CD14-positive monocyte (primary cell): ENCODE data around the gene GRK6. TPM values are rescaled to one million over a fixed set of nuclear protein-coding genes. Genes with fewer than 3 reads are reported as not detected.
A peak's percentile ranks its signal among the peaks of the same experiment; 100 is the strongest.

ENCODE experiments used
- DNase-seq, 3 donors: peaks; one replicate each; pipeline ENCODE4 v3.0.0-alpha.2; 2011 to 2022
- H2AFZ ChIP-seq: 2 replicates; pipeline ENCODE4 v1.6.0; 2012; ENCODE audit warnings: mild to moderate bottlenecking, low read depth, low read length, inconsistent platforms; ENCODE audit not compliant: insufficient read depth, poor library complexity, severe bottlenecking
- H3K27ac ChIP-seq, 2 donors: 1 replicate in 1 of 2; 2 replicates in 1 of 2; pipeline ENCODE4 v1.5.1; 2012 to 2013; ENCODE audit warnings: low read length in 2 of 2, control low read depth in 1 of 2, inconsistent platforms in 1 of 2, low read depth in 1 of 2, mild to moderate bottlenecking in 1 of 2
- H3K27me3 ChIP-seq, 2 donors: one replicate each; pipeline versions ENCODE4 v1.6.0 to v1.6.1; 2011 to 2013; ENCODE audit warnings: low read length in 2 of 2; ENCODE audit not compliant: control insufficient read depth in 2 of 2, insufficient read depth in 2 of 2
- H3K36me3 ChIP-seq, 2 donors: replicated peaks in 1 of 2; 1 replicate in 1 of 2; 2 replicates in 1 of 2; pipeline versions ENCODE4 v1.5.1 to v1.6.1; 2012 to 2013; ENCODE audit warnings: low read length in 2 of 2, control low read depth in 1 of 2, inconsistent platforms in 1 of 2, mild to moderate bottlenecking in 1 of 2; ENCODE audit not compliant: insufficient read depth in 2 of 2, control insufficient read depth in 1 of 2
- H3K4me1 ChIP-seq, 2 donors: 1 replicate in 1 of 2; 2 replicates in 1 of 2; pipeline versions ENCODE4 v1.5.1 to v1.6.1; 2012 to 2013; ENCODE audit warnings: low read length in 2 of 2, control low read depth in 1 of 2, inconsistent platforms in 1 of 2, mild to moderate bottlenecking in 1 of 2, moderate library complexity in 1 of 2; ENCODE audit not compliant: insufficient read depth in 2 of 2, control insufficient read depth in 1 of 2
- H3K4me2 ChIP-seq: replicated peaks from 2 replicates; pipeline ENCODE3; 2012; ENCODE audit warnings: low read length, moderate library complexity, mild to moderate bottlenecking; ENCODE audit not compliant: poor library complexity, severe bottlenecking; ENCODE audit errors: extremely low read depth
- H3K4me3 ChIP-seq, 3 experiments: fragments of 200-600 bp in 1 of 3; sonication (generic) in 1 of 3; replicated peaks in 1 of 3; 1 replicate in 2 of 3; 2 replicates in 1 of 3; pipeline ENCODE4 v1.5.1; 2011 to 2013; ENCODE audit warnings: low read length in 3 of 3, mild to moderate bottlenecking in 3 of 3, control low read depth in 2 of 3, low read depth in 2 of 3, inconsistent platforms in 1 of 3, moderate library complexity in 1 of 3
- H3K79me2 ChIP-seq: 2 replicates; pipeline ENCODE4 v1.6.0; 2012; ENCODE audit warnings: mild to moderate bottlenecking, control low read depth, inconsistent platforms, low read length, moderate library complexity; ENCODE audit not compliant: insufficient read depth
- H3K9ac ChIP-seq: 2 replicates; pipeline ENCODE4 v1.6.0; 2017; ENCODE audit warnings: low read length, mild to moderate bottlenecking; ENCODE audit not compliant: insufficient read depth, poor library complexity, severe bottlenecking
- H3K9me3 ChIP-seq, 2 donors: replicated peaks in 1 of 2; 1 replicate in 1 of 2; 2 replicates in 1 of 2; pipeline versions ENCODE4 v1.5.1 to v1.6.1; 2012 to 2013; ENCODE audit warnings: low read length in 2 of 2, control low read depth in 1 of 2; ENCODE audit not compliant: control insufficient read depth in 1 of 2, insufficient read depth in 1 of 2
- H4K20me1 ChIP-seq: 2 replicates; pipeline ENCODE4 v1.6.0; 2012; ENCODE audit warnings: mild to moderate bottlenecking, low read length, control low read depth, moderate library complexity; ENCODE audit not compliant: insufficient read depth
- H3K27ac Mint-ChIP-seq, 7 donors: one replicate each; pipeline ENCODE4 v1.8.0; 2020; ENCODE audit warnings: mild to moderate bottlenecking in 7 of 7, mixed read lengths in 7 of 7, moderate library complexity in 6 of 7, inconsistent platforms in 2 of 7
- H3K27me3 Mint-ChIP-seq, 3 donors: one replicate each; pipeline ENCODE4 v1.8.0; 2021 to 2022; ENCODE audit warnings: low read depth in 3 of 3, mild to moderate bottlenecking in 3 of 3, mixed read lengths in 3 of 3, moderate library complexity in 3 of 3, inconsistent platforms in 1 of 3
- H3K36me3 Mint-ChIP-seq, 2 donors: one replicate each; pipeline ENCODE4 v1.8.0; 2020; ENCODE audit warnings: mixed read lengths in 2 of 2, inconsistent platforms in 1 of 2, mild to moderate bottlenecking in 1 of 2
- H3K4me1 Mint-ChIP-seq: one replicate; pipeline ENCODE4 v1.8.0; 2020; ENCODE audit warnings: mild to moderate bottlenecking, mixed read lengths
- H3K4me3 Mint-ChIP-seq, 2 donors: one replicate each; pipeline ENCODE4 v1.8.0; 2020; ENCODE audit warnings: mild to moderate bottlenecking in 2 of 2, mixed read lengths in 2 of 2, moderate library complexity in 1 of 2
- H3K9me3 Mint-ChIP-seq, 7 donors: one replicate each; pipeline ENCODE4 v1.8.0; 2020 to 2022; ENCODE audit warnings: mixed read lengths in 7 of 7, mild to moderate bottlenecking in 6 of 7, moderate library complexity in 6 of 7, inconsistent platforms in 2 of 7
- WGBS: methylation state at CpG from one replicate; pipeline ENCODE4 v1.1.5; 2013; ENCODE audit warnings: missing lambda C conversion rate; ENCODE audit not compliant: insufficient coverage; 5-methylcytosine and 5-hydroxymethylcytosine counted together
- intact Hi-C, 2 donors: fragments of 100-400 bp; cut with micrococcal nuclease; formaldehyde crosslinking; loops; one replicate each; pipeline versions ENCODE4 v1.15.0 to v1.15.1; 2023
- polyA plus RNA-seq, 3 donors: library from polyadenylated mRNA; depleted of rRNA in 1 of 3; unstranded in 2 of 3; stranded (reverse) in 1 of 3; fragments of 300-500 nt in 2 of 3; fragments of >200 nt in 1 of 3; fragmentation: Illumina TruSeq in 2 of 3; gene quantifications; 1 replicate in 2 of 3; 2 replicates in 1 of 3; pipeline ENCODE4 v1.2.3, GENCODE V29; 2012 to 2021
- TF ChIP-seq, protein P1 (sequence below): fragments of 200-600 bp; IDR thresholded peaks from one replicate; pipeline ENCODE4 v1.8.0; 2022; ENCODE audit warnings: antibody characterized with exemption, mild to moderate bottlenecking

Gene GRK6
- polyA plus RNA-seq, 3 donors: 41.6 to 101 (median 63.4) TPM

DNA sequence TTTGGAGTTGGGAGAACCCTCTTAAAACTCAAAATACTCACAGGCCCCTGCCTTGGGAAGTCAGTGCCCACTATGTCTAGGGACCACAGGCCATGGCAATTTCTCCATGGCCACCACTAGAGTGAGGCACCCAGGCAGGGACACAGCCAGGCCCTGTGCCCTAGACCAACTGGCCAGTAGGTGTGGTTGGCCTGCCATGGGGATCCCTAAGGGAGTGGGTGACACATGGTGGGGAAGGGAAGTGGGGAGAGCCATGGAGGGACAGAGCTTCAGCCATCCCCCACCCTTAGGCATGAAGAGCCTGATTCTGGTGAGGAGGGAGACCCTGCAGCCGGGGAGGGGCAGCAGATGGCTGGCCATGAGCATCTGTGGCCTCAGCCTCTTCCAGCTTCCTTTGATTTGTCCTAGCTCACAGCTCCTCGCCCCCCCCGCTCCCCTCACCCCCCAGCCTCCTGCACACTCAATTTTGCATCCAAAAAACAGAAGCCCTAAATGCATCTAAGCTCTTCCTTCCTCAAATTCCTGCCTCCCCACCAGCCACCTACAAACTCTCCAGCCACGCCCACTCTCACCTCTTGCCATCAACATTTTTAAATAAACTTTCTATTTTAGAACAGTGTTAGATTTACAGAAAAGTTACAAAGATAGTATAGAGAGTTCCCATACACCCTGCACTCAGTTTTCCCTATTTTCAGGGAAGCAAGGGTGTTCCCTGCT, 48.5 kb downstream of the GRK6 start:
- H3K9me3 ChIP-seq: peaks cover 0 to 11% of the 10 kb centered on the region in 2 donors
- peaks cover 72% of the 10 kb centered on the region for H3K4me1 Mint-ChIP-seq
- H3K9ac ChIP-seq: no peak overlapping the region

GRCh38 chr5:177475563-177476427, 49.3 kb downstream of the GRK6 start:
- intact Hi-C loops: no loop called here
- Histone ChIP-seq H3K4me1 (peaks cover 53 to 77% of the 10 kb centered on the region in 2 donors), H3K36me3 (no peaks in the 10 kb centered on the region), H3K9ac (no peak overlapping the region), H2AFZ (no peak overlapping the region), H3K27me3 (peaks cover 18 to 42% of the 10 kb centered on the region in 2 donors), H3K27ac (no peak overlapping the region), H3K4me2 (no peak overlapping the region), H3K79me2 (no peaks in the 10 kb centered on the region), H4K20me1 (peaks cover 31% of the 10 kb centered on the region), H3K4me3 (no peak overlapping the region), H3K9me3 (peaks cover 0 to 11% of the 10 kb centered on the region in 2 donors)
- peaks cover 0 to 19% (median 4%) of the 10 kb centered on the region in 7 donors for H3K9me3 Mint-ChIP-seq
- 92% methylated on average over 2 of the region's 11 CpGs for WGBS
- H3K4me3 Mint-ChIP-seq: peak overlapping the region in 1 of 2 donors; percentile 86
- TF ChIP-seq, protein P1, sequence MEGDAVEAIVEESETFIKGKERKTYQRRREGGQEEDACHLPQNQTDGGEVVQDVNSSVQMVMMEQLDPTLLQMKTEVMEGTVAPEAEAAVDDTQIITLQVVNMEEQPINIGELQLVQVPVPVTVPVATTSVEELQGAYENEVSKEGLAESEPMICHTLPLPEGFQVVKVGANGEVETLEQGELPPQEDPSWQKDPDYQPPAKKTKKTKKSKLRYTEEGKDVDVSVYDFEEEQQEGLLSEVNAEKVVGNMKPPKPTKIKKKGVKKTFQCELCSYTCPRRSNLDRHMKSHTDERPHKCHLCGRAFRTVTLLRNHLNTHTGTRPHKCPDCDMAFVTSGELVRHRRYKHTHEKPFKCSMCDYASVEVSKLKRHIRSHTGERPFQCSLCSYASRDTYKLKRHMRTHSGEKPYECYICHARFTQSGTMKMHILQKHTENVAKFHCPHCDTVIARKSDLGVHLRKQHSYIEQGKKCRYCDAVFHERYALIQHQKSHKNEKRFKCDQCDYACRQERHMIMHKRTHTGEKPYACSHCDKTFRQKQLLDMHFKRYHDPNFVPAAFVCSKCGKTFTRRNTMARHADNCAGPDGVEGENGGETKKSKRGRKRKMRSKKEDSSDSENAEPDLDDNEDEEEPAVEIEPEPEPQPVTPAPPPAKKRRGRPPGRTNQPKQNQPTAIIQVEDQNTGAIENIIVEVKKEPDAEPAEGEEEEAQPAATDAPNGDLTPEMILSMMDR: no peak
- peaks cover 43 to 59% (median 51%) of the 10 kb centered on the region in 3 donors for H3K27me3 Mint-ChIP-seq
- H3K36me3 Mint-ChIP-seq: peaks cover 12 to 13% of the 10 kb centered on the region in 2 donors
- H3K27ac Mint-ChIP-seq: peak overlapping the region in 1 of 7 donors; percentile 59
- peaks cover 75% of the 10 kb centered on the region for H3K4me1 Mint-ChIP-seq
- DNase-seq: no peak

More for the DNA sequence above, 48.5 kb downstream of the GRK6 start:
- TF ChIP-seq, protein P1: no peak
- 0% methylated on average over 2 of the region's 4 CpGs for WGBS
- Histone ChIP-seq H3K36me3 (no peaks in the 10 kb centered on the region), H3K27me3 (peaks cover 18 to 50% of the 10 kb centered on the region in 2 donors), H3K4me3 (no peak overlapping the region), H3K4me2 (no peak overlapping the region), H3K79me2 (no peaks in the 10 kb centered on the region), H3K4me1 (peaks cover 47 to 71% of the 10 kb centered on the region in 2 donors), H4K20me1 (peaks cover 31% of the 10 kb centered on the region), H3K27ac (no peak overlapping the region), H2AFZ (no peak overlapping the region)
- Mint-ChIP-seq H3K9me3 (peaks cover 0 to 19% (median 4%) of the 10 kb centered on the region in 7 donors), H3K36me3 (peaks cover 13 to 14% of the 10 kb centered on the region in 2 donors), H3K27ac (no peak overlapping the region), H3K27me3 (peaks cover 51 to 66% (median 59%) of the 10 kb centered on the region in 3 donors), H3K4me3 (peak overlapping the region in 1 of 2 donors; percentile 86)
- peak in 1 of 3 donors; percentile 33 for DNase-seq
- intact Hi-C loops: no loop called here
